Measurements from ENCODE around the gene ALG14.
"Not testable (repeated sequence)": the region's sequence is repeated elsewhere in the genome, so short reads cannot be mapped to it uniquely, and the experiment has no call there.

DNA sequence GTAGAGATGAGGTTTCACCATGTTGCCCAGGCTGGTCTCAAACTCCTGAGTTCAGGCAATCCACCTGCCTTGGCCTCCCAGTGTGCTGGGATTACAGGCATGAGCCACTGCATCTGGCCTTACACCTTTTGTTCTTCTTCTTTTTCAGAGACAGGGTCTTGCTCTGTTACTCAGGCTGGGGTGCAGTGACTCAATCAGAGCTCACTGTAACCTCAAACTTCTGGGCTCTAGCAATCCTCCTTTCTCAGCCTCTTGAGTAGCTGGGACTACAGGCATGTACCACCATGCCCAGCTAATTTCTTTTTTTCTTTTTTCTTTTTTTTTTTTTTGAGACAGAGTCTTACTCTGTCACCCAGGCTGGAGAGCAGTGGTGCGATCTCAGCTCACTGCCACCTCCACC is 131.3 kb downstream of the ALG14 start:
- not testable (repeated sequence) for TF ChIP-seq CTCF, POLR2A (IDR thresholded peaks at IDR 0.05)

All from thyroid gland (tissue), 4 donors.